Aorta (tissue), 5 donors: ENCODE results near the gene CRACR2A. TPM values are rescaled to one million over a fixed set of nuclear protein-coding genes. Genes with fewer than 3 reads are reported as not detected.

Experiments
- ATAC-seq: fragments of 200-7000 bp; cut with Tn5 transposase; one replicate; pipeline ENCODE4 v1.9.1; 2022; ENCODE audit warnings: moderate library complexity; ENCODE audit not compliant: low FRiP score
- DNase-seq, 2 donors: peaks; one replicate each; pipeline ENCODE4 v3.0.0-alpha.2; 2020
- H3K27ac ChIP-seq, 2 donors: one replicate each; pipeline ENCODE4 v1.5.1; 2013; ENCODE audit warnings: low read length in 2 of 2, mild to moderate bottlenecking in 2 of 2, moderate library complexity in 2 of 2, control low read depth in 1 of 2, inconsistent platforms in 1 of 2, low read depth in 1 of 2
- H3K27me3 ChIP-seq, 2 donors: one replicate each; pipeline ENCODE4 v1.6.1; 2013; ENCODE audit warnings: control low read depth in 1 of 2, low read length in 1 of 2, mild to moderate bottlenecking in 1 of 2, moderate library complexity in 1 of 2; ENCODE audit not compliant: insufficient read depth in 2 of 2, control insufficient read depth in 1 of 2
- H3K36me3 ChIP-seq, 2 donors: one replicate each; pipeline ENCODE4 v1.6.1; 2013; ENCODE audit warnings: control low read depth in 1 of 2, low read length in 1 of 2, mild to moderate bottlenecking in 1 of 2; ENCODE audit not compliant: insufficient read depth in 2 of 2, control insufficient read depth in 1 of 2
- H3K4me1 ChIP-seq, 2 donors: one replicate each; pipeline ENCODE4 v1.6.1; 2013; ENCODE audit warnings: low read length in 2 of 2, control low read depth in 1 of 2, mild to moderate bottlenecking in 1 of 2, moderate library complexity in 1 of 2; ENCODE audit not compliant: insufficient read depth in 2 of 2, control insufficient read depth in 1 of 2
- H3K4me3 ChIP-seq, 2 donors: one replicate each; pipeline ENCODE4 v1.5.1; 2013; ENCODE audit warnings: low read length in 2 of 2, control low read depth in 1 of 2, mild to moderate bottlenecking in 1 of 2
- H3K9me3 ChIP-seq: one replicate; pipeline ENCODE4 v1.6.1; 2013; ENCODE audit warnings: mild to moderate bottlenecking, low read length; ENCODE audit not compliant: control insufficient read depth
- WGBS, 2 donors: extraction: QIAGEN DNeasy Blood & Tissue Kit; methylation state at CpG; one replicate each; pipeline ENCODE4 v1.1.7; 2013; 5-methylcytosine and 5-hydroxymethylcytosine counted together
- intact Hi-C, 2 donors: fragments of 100-400 bp; cut with DNase I; formaldehyde crosslinking; loops; one replicate each; pipeline versions ENCODE4 v1.14.2 to v1.15.0; 2022
- polyA plus RNA-seq, 2 donors: library from polyadenylated mRNA; stranded (reverse); fragments of 200-250 nt; gene quantifications; one replicate each; pipeline ENCODE4 v1.2.3, GENCODE V29; 2013
- total RNA-seq, 2 donors: library from RNA; stranded (reverse); fragmentation: NEBNext Ultra II Directional; extraction: Animal tissue kit (Norgen Biotek cat#: 25700); gene quantifications; one replicate each; pipeline ENCODE4 v1.2.1, GENCODE V29; 2021
- donor health status: healthy with polysubstance abuse.
- donor health status: Bipolar disorder and iron deficiency.
- donor health status: DM: no; HTN: no; CAD: no.
- donor health status: DM: no; HTN: no; CAD: no.
- donor health status: DM: yes; HTN: yes; CAD: no.

Gene CRACR2A
- total and polyA plus RNA-seq, 4 donors = 0.49 to 6.9 (median 4.2) TPM

DNA sequence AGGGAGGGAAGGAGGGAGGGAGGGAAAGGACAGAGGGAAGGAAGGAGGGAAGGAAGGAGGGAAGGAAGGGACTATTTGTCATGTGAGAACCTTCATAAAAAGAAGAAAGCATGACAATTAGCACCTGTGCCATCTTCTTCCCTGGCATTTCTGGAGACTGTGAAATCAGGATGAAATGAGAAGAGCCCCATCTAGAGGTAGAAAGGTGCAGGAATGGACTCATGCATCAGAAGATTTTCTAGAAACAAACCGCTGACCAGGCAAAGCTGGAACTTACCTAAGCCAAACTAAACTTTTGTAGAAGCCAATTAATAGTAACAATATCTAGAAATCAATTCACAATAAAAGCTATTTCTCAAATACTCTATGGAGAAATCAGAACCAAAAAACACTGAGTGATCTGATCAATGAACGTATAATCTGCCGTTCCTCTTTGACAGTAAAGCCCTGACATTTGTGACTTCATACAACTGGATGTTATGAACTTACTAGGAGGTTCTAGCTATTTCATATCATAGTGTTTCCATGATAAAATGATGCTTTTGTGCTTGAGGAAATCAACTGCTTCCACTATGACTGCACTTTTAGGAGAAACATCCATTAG is 24.4 kb upstream of the CRACR2A start:
- no peak for DNase-seq
- Histone ChIP-seq H3K4me3 (no peak overlapping the region), H3K27me3 (no peaks in the 10 kb centered on the region), H3K4me1 (no peaks in the 10 kb centered on the region), H3K27ac (no peak overlapping the region), H3K36me3 (no peaks in the 10 kb centered on the region), H3K9me3 (no peaks in the 10 kb centered on the region)
- no peak for ATAC-seq
- intact Hi-C loops = no loop called here
- WGBS, 2 donors = 59 to 61% methylated on average over 3 of the region's 3 CpGs

- H3K27ac ChIP-seq = no peak overlapping the region
- DNase-seq = no peak
- H3K27me3 ChIP-seq = no peaks in the 10 kb centered on the region
- H3K9me3 ChIP-seq = no peaks in the 10 kb centered on the region
- H3K4me3 ChIP-seq = no peak overlapping the region
- WGBS, 2 donors = 74 to 75% methylated on average over 5 of the region's 5 CpGs
- intact Hi-C loops = no loop called here
- H3K4me1 ChIP-seq = no peaks in the 10 kb centered on the region
- ATAC-seq = no peak
- no peaks in the 10 kb centered on the region for H3K36me3 ChIP-seq
Measured at GRCh38 chr12:3775385-3776035, 22.6 kb upstream of the CRACR2A start.

DNA sequence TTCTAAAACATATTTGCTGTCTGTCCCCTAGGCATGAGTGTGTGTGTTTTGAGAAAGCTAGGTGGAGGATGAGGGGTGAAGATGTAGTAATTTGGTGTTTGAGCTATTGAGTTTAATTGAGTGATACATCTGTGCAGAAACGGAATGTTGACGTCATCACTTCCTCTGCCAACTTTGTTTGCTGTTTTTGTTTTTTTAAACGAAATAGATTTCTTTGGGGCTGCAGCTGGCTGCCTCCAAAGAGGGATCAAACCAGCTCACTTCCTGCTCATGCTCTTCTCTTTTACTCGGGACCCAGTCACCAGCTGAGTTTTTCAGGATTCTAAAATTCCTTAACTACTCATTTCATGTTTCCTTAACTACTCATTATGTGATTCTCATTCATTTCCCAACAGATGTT is 19.5 kb upstream of the CRACR2A start:
- Histone ChIP-seq H3K4me1 (no peaks in the 10 kb centered on the region), H3K4me3 (no peak overlapping the region), H3K9me3 (no peaks in the 10 kb centered on the region), H3K27ac (no peak overlapping the region), H3K27me3 (no peaks in the 10 kb centered on the region), H3K36me3 (no peaks in the 10 kb centered on the region)
- DNase-seq (no peak), ATAC-seq (no peak)
- 27 to 40% methylated on average over 4 of the region's 4 CpGs for WGBS, 2 donors
- intact Hi-C loops = no loop called here

DNA sequence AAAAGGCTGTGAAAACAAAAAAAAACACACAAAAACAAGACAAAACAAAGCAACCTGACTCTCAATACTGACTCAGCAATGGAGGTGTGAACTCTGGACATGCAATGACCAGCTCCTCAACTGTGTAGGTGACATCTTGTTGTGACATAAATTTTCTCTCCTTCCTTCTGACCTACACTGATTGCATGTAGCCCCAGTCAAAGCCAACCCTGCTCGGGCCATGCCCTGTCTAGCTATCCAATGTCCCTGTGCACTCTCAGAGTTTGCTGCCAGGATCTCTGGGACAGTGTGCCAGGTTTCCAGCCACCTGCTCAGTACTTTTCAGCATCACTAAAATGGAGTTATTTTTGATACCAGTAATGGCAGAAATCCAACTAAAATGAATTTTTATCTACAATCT is 18.9 kb upstream of the CRACR2A start:
- Histone ChIP-seq H3K27me3 (no peaks in the 10 kb centered on the region), H3K4me1 (no peaks in the 10 kb centered on the region), H3K36me3 (no peaks in the 10 kb centered on the region), H3K27ac (no peak overlapping the region), H3K9me3 (no peaks in the 10 kb centered on the region), H3K4me3 (no peak overlapping the region)
- no peak for ATAC-seq
- WGBS, 2 donors = 0 to 6% methylated on average over 1 of the region's 1 CpG
- intact Hi-C loops = no loop called here
- no peak for DNase-seq

GRCh38 chr12:3770891-3771290 is 18.0 kb upstream of the CRACR2A start:
- no peak for DNase-seq
- intact Hi-C loops = no loop called here
- H3K27me3 ChIP-seq = no peaks in the 10 kb centered on the region

DNA sequence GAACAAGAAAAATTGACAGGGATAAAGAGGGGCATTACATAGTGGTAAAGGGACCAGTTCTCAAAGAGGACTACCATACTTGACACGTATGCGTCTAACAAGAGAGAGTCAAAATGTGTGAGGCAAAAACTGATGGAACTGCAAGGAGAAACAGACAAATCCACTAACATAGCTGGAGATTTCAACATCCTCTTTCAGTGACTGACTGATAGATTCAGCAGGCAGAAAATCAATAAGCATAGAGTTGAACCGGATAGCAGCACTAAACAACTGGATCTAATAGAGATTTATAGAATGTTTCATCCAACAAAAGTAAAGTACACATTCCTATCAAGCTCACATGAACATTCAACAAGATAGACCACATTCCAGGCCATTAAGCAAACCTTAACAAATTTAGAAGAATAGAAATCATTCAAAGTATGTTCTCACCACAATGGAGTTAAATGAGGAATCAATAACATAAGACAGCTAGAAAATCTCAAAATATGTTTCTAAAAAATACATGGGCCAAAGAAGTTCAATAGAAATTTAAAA is 16.1 kb upstream of the CRACR2A start:
- 69 to 75% methylated on average over 3 of the region's 3 CpGs for WGBS, 2 donors
- DNase-seq = no peak
- no peak for ATAC-seq

More at GRCh38 chr12:3770891-3771290, 18.0 kb upstream of the CRACR2A start:
- Histone ChIP-seq H3K9me3 (no peaks in the 10 kb centered on the region), H3K27ac (no peak overlapping the region), H3K36me3 (no peaks in the 10 kb centered on the region), H3K4me1 (no peaks in the 10 kb centered on the region), H3K4me3 (no peak overlapping the region)
- ATAC-seq = no peak
- WGBS, 2 donors = 90 to 97% methylated on average over 1 of the region's 1 CpG

DNA sequence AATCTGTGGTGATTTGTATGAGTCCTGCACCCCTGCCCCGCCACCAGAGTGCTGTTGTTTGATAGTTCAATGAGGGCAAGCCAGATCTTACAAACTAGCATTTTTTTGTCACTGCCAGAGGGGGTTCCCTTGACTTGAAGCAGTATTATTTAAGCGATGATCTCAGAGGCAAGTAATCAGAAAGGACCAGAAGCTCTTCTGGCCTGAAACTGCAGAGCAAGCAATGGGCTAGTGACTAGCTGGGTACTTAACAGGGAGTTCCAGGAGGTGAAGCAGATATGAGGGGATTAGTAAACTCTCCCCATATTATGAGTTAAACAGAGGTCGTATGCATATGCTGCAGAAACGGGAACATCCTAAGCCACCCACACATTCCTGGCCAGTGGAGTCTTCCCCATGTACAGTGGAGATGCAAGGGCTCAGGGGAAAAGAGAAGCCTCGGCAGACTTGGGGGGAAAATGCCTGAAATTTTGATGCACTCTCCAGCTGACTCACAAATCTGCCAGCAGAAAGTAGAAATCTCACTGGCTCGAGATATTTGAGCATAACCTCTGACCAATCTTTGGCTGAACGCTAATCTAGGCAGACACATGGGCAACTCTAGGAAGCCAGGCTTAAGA is 8.3 kb upstream of the CRACR2A start:
- Histone ChIP-seq H3K9me3 (no peaks in the 10 kb centered on the region), H3K27ac (no peak overlapping the region), H3K27me3 (no peaks in the 10 kb centered on the region), H3K4me1 (no peaks in the 10 kb centered on the region), H3K36me3 (peaks cover 0 to 2% of the 10 kb centered on the region in 2 donors), H3K4me3 (no peak overlapping the region)
- no peak for DNase-seq
- WGBS, 2 donors = 46 to 54% methylated on average over 7 of the region's 7 CpGs
- intact Hi-C loops = no loop called here
- no peak for ATAC-seq

More for the DNA sequence above, 16.1 kb upstream of the CRACR2A start:
- Histone ChIP-seq H3K27ac (no peak overlapping the region), H3K27me3 (no peaks in the 10 kb centered on the region), H3K36me3 (peaks cover 0 to 2% of the 10 kb centered on the region in 2 donors), H3K4me1 (no peaks in the 10 kb centered on the region), H3K9me3 (no peaks in the 10 kb centered on the region), H3K4me3 (no peak overlapping the region)
- intact Hi-C loops = no loop called here

DNA sequence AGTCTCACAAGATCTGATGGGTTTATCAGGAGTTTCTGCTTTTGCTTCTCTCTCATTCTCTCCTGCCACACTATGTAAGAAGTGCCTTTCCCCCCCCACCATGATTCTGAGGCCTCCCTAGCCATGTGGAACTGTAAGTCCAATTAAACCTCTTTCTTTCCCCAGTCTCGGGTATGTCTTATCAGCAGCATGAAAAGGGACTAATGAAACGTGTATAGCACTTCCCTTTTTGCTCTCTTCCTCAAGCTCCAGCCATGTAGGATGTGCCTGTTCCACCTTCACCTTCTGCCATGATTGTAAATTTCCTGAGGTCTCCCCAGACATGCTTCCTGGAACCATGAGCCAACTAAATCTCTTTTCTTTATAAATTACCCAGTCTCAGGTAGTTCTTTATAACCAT is 7.0 kb upstream of the CRACR2A start:
- Histone ChIP-seq H3K4me1 (no peaks in the 10 kb centered on the region), H3K27ac (no peak overlapping the region), H3K4me3 (no peak overlapping the region), H3K9me3 (peaks cover 1% of the 10 kb centered on the region), H3K27me3 (no peaks in the 10 kb centered on the region), H3K36me3 (peaks cover 0 to 2% of the 10 kb centered on the region in 2 donors)
- intact Hi-C loops = no loop called here
- WGBS, 2 donors = 61 to 63% methylated on average over 2 of the region's 2 CpGs
- ATAC-seq (no peak), DNase-seq (no peak)

DNA sequence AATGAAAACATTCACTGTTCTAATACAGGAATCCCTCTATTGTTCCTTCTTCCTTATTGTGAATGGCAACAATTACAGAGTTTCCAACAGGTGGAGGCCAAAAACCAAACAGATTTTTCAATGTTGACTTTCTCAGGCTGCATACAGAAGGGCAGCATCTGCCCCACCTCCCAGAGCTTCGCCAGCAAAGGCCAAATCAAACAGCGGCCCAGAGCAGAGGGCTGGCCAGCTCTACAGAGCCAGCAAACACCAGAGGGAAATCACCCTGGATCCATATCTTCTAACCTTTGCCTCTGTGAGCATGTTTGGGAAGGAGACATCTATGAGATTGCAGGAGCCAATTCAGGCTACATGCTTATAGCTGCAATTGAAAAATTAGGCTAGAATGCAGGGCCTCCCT is 4.4 kb upstream of the CRACR2A start:
- intact Hi-C loops = no loop called here
- Histone ChIP-seq H3K27me3 (no peaks in the 10 kb centered on the region), H3K27ac (no peak overlapping the region), H3K9me3 (peaks cover 1% of the 10 kb centered on the region), H3K4me3 (no peak overlapping the region), H3K36me3 (no peaks in the 10 kb centered on the region), H3K4me1 (no peaks in the 10 kb centered on the region)
- DNase-seq = no peak
- 45 to 56% methylated on average over 2 of the region's 2 CpGs for WGBS, 2 donors
- no peak for ATAC-seq
